ENCODE results near the gene PRKD2. TPM values are rescaled to one million over a fixed set of nuclear protein-coding genes. Genes with fewer than 3 reads are reported as not detected.

The PRKD2 gene
- total RNA-seq, 1 donor, result 9.0 TPM

GRCh38 chr19:46748325-46749109 is 31.6 kb upstream of the PRKD2 start:
- no peaks in the 10 kb centered on the region for H3K27me3 ChIP-seq (ENCODE audit: insufficient read depth, low read length)
- peak; percentile 94 for DNase-seq (ENCODE audit: insufficient read length, low spot score, missing footprints)
- no peak overlapping the region for H3K4me2 ChIP-seq (ENCODE audit: insufficient read depth, low read length)
- H4K20me1 ChIP-seq (ENCODE audit: insufficient read depth, low read length), result peaks cover 15% of the 10 kb centered on the region
- H3K4me1 ChIP-seq (ENCODE audit: insufficient read depth, low read length), result peaks cover 15% of the 10 kb centered on the region
- TF ChIP-seq CTCF (IDR thresholded peaks at IDR 0.05; ENCODE audit: extremely low read depth, low read depth, low read length), result peak; percentile 81
- H3K27ac ChIP-seq (ENCODE audit: low read depth, low read length), result no peak overlapping the region
- H3K4me3 ChIP-seq (ENCODE audit: insufficient read depth, low read length), result no peak overlapping the region
- H3K79me2 ChIP-seq (ENCODE audit: insufficient read depth, low read length), result peaks cover 34% of the 10 kb centered on the region
- H3K9me3 ChIP-seq (ENCODE audit: low read depth, low read length), result no peaks in the 10 kb centered on the region
- peaks cover 21% of the 10 kb centered on the region for H3K36me3 ChIP-seq (ENCODE audit: insufficient read depth, low read length)
- H2AFZ ChIP-seq (ENCODE audit: low read length), result no peak overlapping the region

- H4K20me1 ChIP-seq (ENCODE audit: insufficient read depth, low read length), result peaks cover 33% of the 10 kb centered on the region
- H3K36me3 ChIP-seq (ENCODE audit: insufficient read depth, low read length), result peaks cover 22% of the 10 kb centered on the region
- H3K4me1 ChIP-seq (ENCODE audit: insufficient read depth, low read length), result peaks cover 15% of the 10 kb centered on the region
- H3K27ac ChIP-seq (ENCODE audit: low read depth, low read length), result peak within 1 kb of the TSS; percentile 51
- peak within 1 kb of the TSS; percentile 59 for H2AFZ ChIP-seq (ENCODE audit: low read length)
- peak within 1 kb of the TSS; percentile 92 for H3K4me2 ChIP-seq (ENCODE audit: insufficient read depth, low read length)
- no peaks in the 10 kb centered on the region for H3K27me3 ChIP-seq (ENCODE audit: insufficient read depth, low read length)
- no peak for TF ChIP-seq CTCF (IDR thresholded peaks at IDR 0.05; ENCODE audit: extremely low read depth, low read depth, low read length)
- peaks cover 54% of the 10 kb centered on the region for H3K79me2 ChIP-seq (ENCODE audit: insufficient read depth, low read length)
- peak; percentile 99 for DNase-seq (ENCODE audit: insufficient read length, low spot score, missing footprints)
- no peaks in the 10 kb centered on the region for H3K9me3 ChIP-seq (ENCODE audit: low read depth, low read length)
- H3K4me3 ChIP-seq (ENCODE audit: insufficient read depth, low read length), result peak within 1 kb of the TSS; percentile 92
Observed at GRCh38 chr19:46746281-46747057, 29.6 kb upstream of the PRKD2 start, which contains the start of gene STRN4. Gene STRN4 (minus strand): TSS chr19:46746450. CDS start chr19:46746430, 20 bp downstream.

GRCh38 chr19:46745521-46746280 is 28.8 kb upstream of the PRKD2 start, which contains the start of gene FKRP:
Gene FKRP (plus strand): TSS chr19:46746057. CDS start chr19:46755451, 9,394 bp downstream.
- Histone ChIP-seq H2AFZ (ENCODE audit: low read length) (peak within 1 kb of the TSS; percentile 59), H3K79me2 (ENCODE audit: insufficient read depth, low read length) (peaks cover 62% of the 10 kb centered on the region), H4K20me1 (ENCODE audit: insufficient read depth, low read length) (peaks cover 40% of the 10 kb centered on the region), H3K36me3 (ENCODE audit: insufficient read depth, low read length) (peaks cover 18% of the 10 kb centered on the region), H3K9me3 (ENCODE audit: low read depth, low read length) (no peaks in the 10 kb centered on the region), H3K4me2 (ENCODE audit: insufficient read depth, low read length) (peak within 1 kb of the TSS; percentile 92), H3K4me3 (ENCODE audit: insufficient read depth, low read length) (peak within 1 kb of the TSS; percentile 92), H3K27ac (ENCODE audit: low read depth, low read length) (peak within 1 kb of the TSS; percentile 51), H3K27me3 (ENCODE audit: insufficient read depth, low read length) (no peaks in the 10 kb centered on the region), H3K4me1 (ENCODE audit: insufficient read depth, low read length) (peaks cover 15% of the 10 kb centered on the region)
- TF ChIP-seq CTCF (IDR thresholded peaks at IDR 0.05; ENCODE audit: extremely low read depth, low read depth, low read length), result no peak
- peak; percentile 95 for DNase-seq (ENCODE audit: insufficient read length, low spot score, missing footprints)
